Small intestine (tissue), 7 donors: ENCODE results near the gene PEX14. TPM values are rescaled to one million over a fixed set of nuclear protein-coding genes. Genes with fewer than 3 reads are reported as not detected.

Source experiments
- DNase-seq, 2 donors: peaks; one replicate each; pipeline versions ENCODE4 v3.0.0 to v3.0.0-alpha.2; 2013
- FAIRE-seq: peaks from 2 replicates; lab custom pipeline; 2012; peaks lifted over from hg19 to GRCh38; lab: Jason Lieb, UNC
- H3K27ac ChIP-seq, 3 donors: one replicate each; pipeline ENCODE4 v1.5.1; 2013; ENCODE audit warnings: low read length in 2 of 3, mild to moderate bottlenecking in 2 of 3, control low read depth in 1 of 3, inconsistent platforms in 1 of 3, low read depth in 1 of 3, moderate library complexity in 1 of 3
- H3K27me3 ChIP-seq, 3 donors: one replicate each; pipeline ENCODE4 v1.6.1; 2013; ENCODE audit warnings: low read length in 3 of 3, inconsistent platforms in 1 of 3; ENCODE audit not compliant: control insufficient read depth in 3 of 3, insufficient read depth in 3 of 3
- H3K36me3 ChIP-seq, 3 donors: one replicate each; pipeline ENCODE4 v1.6.1; 2013; ENCODE audit warnings: low read length in 3 of 3, inconsistent platforms in 1 of 3, low read depth in 1 of 3, mild to moderate bottlenecking in 1 of 3, moderate library complexity in 1 of 3; ENCODE audit not compliant: control insufficient read depth in 3 of 3, insufficient read depth in 2 of 3
- H3K4me1 ChIP-seq, 3 donors: one replicate each; pipeline ENCODE4 v1.6.1; 2013; ENCODE audit warnings: low read length in 2 of 3, inconsistent platforms in 1 of 3, low read depth in 1 of 3, mild to moderate bottlenecking in 1 of 3, moderate library complexity in 1 of 3; ENCODE audit not compliant: control insufficient read depth in 3 of 3, insufficient read depth in 2 of 3
- H3K4me3 ChIP-seq, 3 donors: one replicate each; pipeline ENCODE4 v1.5.1; 2013; ENCODE audit warnings: low read length in 3 of 3, control low read depth in 1 of 3, inconsistent platforms in 1 of 3, low read depth in 1 of 3, mild to moderate bottlenecking in 1 of 3, moderate library complexity in 1 of 3
- H3K9me3 ChIP-seq, 2 donors: one replicate each; pipeline ENCODE4 v1.6.1; 2013; ENCODE audit warnings: low read depth in 1 of 2, low read length in 1 of 2; ENCODE audit not compliant: control insufficient read depth in 2 of 2, insufficient read depth in 1 of 2
- WGBS, 3 donors: extraction: QIAGEN DNeasy Blood & Tissue Kit; methylation state at CpG; one replicate each; pipeline ENCODE4 v1.1.7; 2013; 5-methylcytosine and 5-hydroxymethylcytosine counted together
- polyA plus RNA-seq, 4 donors: library from polyadenylated mRNA; stranded (reverse) in 3 of 4; unstranded in 1 of 4; fragments of 200-250 nt in 3 of 4; fragments of 120-200 nt in 1 of 4; gene quantifications; one replicate each; pipeline versions ENCODE4 v1.2.1 to v1.2.3, GENCODE V29; 2013
- donor health status: healthy with polysubstance abuse.
- donor health status: control.
- donor health status: control.
- donor health status: Bipolar disorder and iron deficiency.
- donor health status: healthy.

PEX14 gene
- polyA plus RNA-seq, 4 donors: 15.9 to 26.9 (median 24.7) TPM

GRCh38 chr1:10555635-10556429 is 81.1 kb downstream of the PEX14 start:
- DNase-seq: peak in 1 of 2 donors; percentile 33
- H3K27ac ChIP-seq: no peak overlapping the region

GRCh38 chr1:10556430-10557005 is 81.8 kb downstream of the PEX14 start:
- Histone ChIP-seq H3K27ac (no peak overlapping the region), H3K4me3 (no peak overlapping the region), H3K27me3 (no peaks in the 10 kb centered on the region), H3K4me1 (peaks cover 0 to 3% (median 0%) of the 10 kb centered on the region in 3 donors), H3K36me3 (peaks cover 0 to 16% (median 0%) of the 10 kb centered on the region in 3 donors), H3K9me3 (no peaks in the 10 kb centered on the region)
- DNase-seq: no peak
- WGBS, 3 donors: 84 to 97% (median 90%) methylated on average over 9 of the region's 9 CpGs
- no peak for FAIRE-seq

More at GRCh38 chr1:10555635-10556429, 81.1 kb downstream of the PEX14 start:
- no peak overlapping the region for H3K4me3 ChIP-seq
- no peak for FAIRE-seq
- no peaks in the 10 kb centered on the region for H3K27me3 ChIP-seq
- 79 to 88% (median 83%) methylated on average over 20 of the region's 20 CpGs for WGBS, 3 donors
- H3K36me3 ChIP-seq: peaks cover 0 to 16% (median 0%) of the 10 kb centered on the region in 3 donors
- H3K9me3 ChIP-seq: no peaks in the 10 kb centered on the region
- H3K4me1 ChIP-seq: peaks cover 0 to 3% (median 0%) of the 10 kb centered on the region in 3 donors

- FAIRE-seq (no peak), DNase-seq (no peak)
- Histone ChIP-seq H3K27ac (no peak overlapping the region), H3K27me3 (no peaks in the 10 kb centered on the region), H3K4me3 (no peak overlapping the region), H3K4me1 (peaks cover 0 to 3% (median 0%) of the 10 kb centered on the region in 3 donors), H3K9me3 (no peaks in the 10 kb centered on the region), H3K36me3 (peaks cover 0 to 14% (median 0%) of the 10 kb centered on the region in 3 donors)
- WGBS, 3 donors: 89 to 92% (median 90%) methylated on average over 3 of the region's 3 CpGs
Observed at GRCh38 chr1:10557714-10558113, 83.0 kb downstream of the PEX14 start.

- Histone ChIP-seq H3K4me1 (peaks cover 0 to 3% (median 0%) of the 10 kb centered on the region in 3 donors), H3K27ac (no peak overlapping the region), H3K27me3 (no peaks in the 10 kb centered on the region), H3K36me3 (peaks cover 0 to 12% (median 0%) of the 10 kb centered on the region in 3 donors), H3K4me3 (no peak overlapping the region), H3K9me3 (peaks cover 0 to 7% of the 10 kb centered on the region in 2 donors)
- WGBS, 3 donors: 90 to 96% (median 93%) methylated on average over 8 of the region's 8 CpGs
- DNase-seq (no peak), FAIRE-seq (no peak)
Observed at GRCh38 chr1:10559386-10559785, 84.6 kb downstream of the PEX14 start.

- H3K4me3 ChIP-seq: no peak overlapping the region
- no peak overlapping the region for H3K27ac ChIP-seq
- H3K36me3 ChIP-seq: peaks cover 0 to 10% (median 0%) of the 10 kb centered on the region in 3 donors
- H3K27me3 ChIP-seq: no peaks in the 10 kb centered on the region
- no peaks in the 10 kb centered on the region for H3K4me1 ChIP-seq
- no peak for FAIRE-seq
- peaks cover 0 to 9% of the 10 kb centered on the region in 2 donors for H3K9me3 ChIP-seq
- DNase-seq: no peak
Observed at GRCh38 chr1:10561497-10561896, 86.7 kb downstream of the PEX14 start.

- 95 to 98% (median 98%) methylated on average over 3 of the region's 3 CpGs for WGBS, 3 donors
- no peak for DNase-seq
- Histone ChIP-seq H3K4me3 (no peak overlapping the region), H3K27me3 (no peaks in the 10 kb centered on the region), H3K36me3 (peaks cover 0 to 10% (median 0%) of the 10 kb centered on the region in 3 donors), H3K4me1 (no peaks in the 10 kb centered on the region), H3K27ac (no peak overlapping the region), H3K9me3 (peaks cover 0 to 9% of the 10 kb centered on the region in 2 donors)
- FAIRE-seq: no peak
Observed at GRCh38 chr1:10561955-10562354, 87.2 kb downstream of the PEX14 start.

GRCh38 chr1:10564063-10564462 is 89.3 kb downstream of the PEX14 start:
- Histone ChIP-seq H3K36me3 (peaks cover 0 to 12% (median 0%) of the 10 kb centered on the region in 3 donors), H3K4me3 (no peak overlapping the region), H3K9me3 (peaks cover 0 to 9% of the 10 kb centered on the region in 2 donors), H3K27me3 (no peaks in the 10 kb centered on the region), H3K4me1 (no peaks in the 10 kb centered on the region), H3K27ac (no peak overlapping the region)
- FAIRE-seq (no peak), DNase-seq (no peak)
- 94 to 100% (median 96%) methylated on average over 2 of the region's 2 CpGs for WGBS, 3 donors

- FAIRE-seq (no peak), DNase-seq (no peak)
- Histone ChIP-seq H3K9me3 (peaks cover 0 to 5% of the 10 kb centered on the region in 2 donors), H3K27ac (no peak overlapping the region), H3K27me3 (no peaks in the 10 kb centered on the region), H3K4me1 (no peaks in the 10 kb centered on the region), H3K4me3 (no peak overlapping the region), H3K36me3 (peaks cover 0 to 5% (median 0%) of the 10 kb centered on the region in 3 donors)
- WGBS, 3 donors: 97 to 98% (median 97%) methylated on average over 1 of the region's 1 CpG
Observed at GRCh38 chr1:10569531-10569930, 94.8 kb downstream of the PEX14 start.
